Fibroblast of the aortic adventitia (primary cell): ENCODE results near the gene GTF2A1L. TPM values are rescaled to one million over a fixed set of nuclear protein-coding genes. Genes with fewer than 3 reads are reported as not detected.
"Not testable (repeated sequence)": the region's sequence is repeated elsewhere in the genome, so short reads cannot be mapped to it uniquely, and the experiment has no call there.

Experiments
- DNase-seq: peaks from one replicate; pipeline ENCODE4 v3.0.0-alpha.2; 2010; ENCODE audit warnings: low read depth
- H3K4me3 ChIP-seq: 2 replicates; pipeline ENCODE4 v1.5.1; 2011; ENCODE audit warnings: low read depth, mild to moderate bottlenecking, control low read depth, low read length, moderate library complexity
- total RNA-seq: library from RNA; depleted of rRNA; stranded (reverse); fragments of >200 nt; gene quantifications from 2 replicates; pipeline ENCODE4 v1.2.3, GENCODE V29; 2012; ENCODE audit warnings: low replicate concordance
- TF ChIP-seq, protein P1 (sequence below): IDR thresholded peaks from 2 replicates; pipeline ENCODE4 v1.5.1; 2011; ENCODE audit warnings: mild to moderate bottlenecking, low read length, control low read depth, inconsistent platforms; ENCODE audit not compliant: insufficient read depth

Gene GTF2A1L
- total RNA-seq, 1 donor, result 5.0 TPM

DNA sequence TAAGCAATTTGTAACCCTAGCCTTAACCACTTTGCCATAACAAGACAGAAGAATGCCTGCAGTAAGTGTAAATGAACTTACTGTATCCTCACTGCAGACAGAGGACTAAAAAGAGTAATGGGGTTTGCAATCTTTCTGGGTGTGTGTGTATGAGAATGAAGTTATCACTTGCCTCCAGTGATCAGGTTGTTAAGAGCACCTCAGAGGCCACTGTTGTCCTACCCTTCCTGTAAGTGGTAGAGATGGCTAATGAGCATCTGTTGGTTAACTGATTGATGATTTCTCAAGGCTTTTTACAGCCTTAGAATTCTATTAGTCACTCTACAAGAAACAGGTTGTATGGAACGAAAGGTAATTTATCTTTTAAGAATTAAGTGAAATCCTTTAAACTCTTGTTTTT is 27.6 kb upstream of the GTF2A1L start:
- DNase-seq, result no peak
- no peak overlapping the region for H3K4me3 ChIP-seq
- TF ChIP-seq, protein P1, sequence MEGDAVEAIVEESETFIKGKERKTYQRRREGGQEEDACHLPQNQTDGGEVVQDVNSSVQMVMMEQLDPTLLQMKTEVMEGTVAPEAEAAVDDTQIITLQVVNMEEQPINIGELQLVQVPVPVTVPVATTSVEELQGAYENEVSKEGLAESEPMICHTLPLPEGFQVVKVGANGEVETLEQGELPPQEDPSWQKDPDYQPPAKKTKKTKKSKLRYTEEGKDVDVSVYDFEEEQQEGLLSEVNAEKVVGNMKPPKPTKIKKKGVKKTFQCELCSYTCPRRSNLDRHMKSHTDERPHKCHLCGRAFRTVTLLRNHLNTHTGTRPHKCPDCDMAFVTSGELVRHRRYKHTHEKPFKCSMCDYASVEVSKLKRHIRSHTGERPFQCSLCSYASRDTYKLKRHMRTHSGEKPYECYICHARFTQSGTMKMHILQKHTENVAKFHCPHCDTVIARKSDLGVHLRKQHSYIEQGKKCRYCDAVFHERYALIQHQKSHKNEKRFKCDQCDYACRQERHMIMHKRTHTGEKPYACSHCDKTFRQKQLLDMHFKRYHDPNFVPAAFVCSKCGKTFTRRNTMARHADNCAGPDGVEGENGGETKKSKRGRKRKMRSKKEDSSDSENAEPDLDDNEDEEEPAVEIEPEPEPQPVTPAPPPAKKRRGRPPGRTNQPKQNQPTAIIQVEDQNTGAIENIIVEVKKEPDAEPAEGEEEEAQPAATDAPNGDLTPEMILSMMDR, result no peak

DNA sequence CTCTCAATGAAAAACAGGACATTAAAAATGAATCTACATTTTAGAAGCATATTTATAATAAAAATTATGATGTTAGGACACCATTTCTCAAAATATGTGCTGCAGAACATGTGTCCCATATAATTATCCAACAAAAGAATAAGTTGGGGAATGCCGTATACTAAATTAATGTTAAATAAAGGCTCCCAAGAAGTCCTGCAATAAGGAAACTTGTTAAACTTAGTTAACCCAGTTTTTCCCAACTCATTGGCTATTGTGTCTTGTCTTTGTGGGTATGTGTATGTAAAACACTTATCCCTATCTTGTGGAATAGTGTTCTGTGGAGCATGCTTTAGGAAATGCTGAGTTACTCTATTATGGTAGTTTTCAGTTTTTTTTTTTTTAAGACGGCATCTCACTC is 25.6 kb upstream of the GTF2A1L start:
- DNase-seq, result no peak

DNA sequence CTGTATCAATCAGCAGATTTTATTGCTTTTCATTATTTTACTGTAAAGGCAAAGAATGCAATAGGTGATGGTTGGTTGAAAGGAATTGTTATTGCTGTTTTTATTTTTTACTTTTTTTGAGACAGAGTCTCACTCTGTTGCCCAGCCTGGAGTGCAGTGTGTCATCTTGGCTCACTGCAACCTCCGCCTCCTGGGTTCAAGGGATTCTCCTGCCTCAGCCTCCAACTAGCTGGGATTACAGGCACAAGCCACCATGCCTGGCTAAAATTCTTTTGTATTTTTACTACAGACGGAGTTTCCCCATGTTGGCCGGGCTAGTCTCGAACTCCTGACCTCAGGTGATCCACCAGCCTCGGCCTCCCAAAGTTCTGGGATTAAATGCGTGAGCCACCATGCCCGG is 20.9 kb upstream of the GTF2A1L start:
- not testable (repeated sequence) for DNase-seq

More for the DNA sequence above, 25.6 kb upstream of the GTF2A1L start:
- H3K4me3 ChIP-seq, result no peak overlapping the region
- TF ChIP-seq, protein P1, result no peak

DNA sequence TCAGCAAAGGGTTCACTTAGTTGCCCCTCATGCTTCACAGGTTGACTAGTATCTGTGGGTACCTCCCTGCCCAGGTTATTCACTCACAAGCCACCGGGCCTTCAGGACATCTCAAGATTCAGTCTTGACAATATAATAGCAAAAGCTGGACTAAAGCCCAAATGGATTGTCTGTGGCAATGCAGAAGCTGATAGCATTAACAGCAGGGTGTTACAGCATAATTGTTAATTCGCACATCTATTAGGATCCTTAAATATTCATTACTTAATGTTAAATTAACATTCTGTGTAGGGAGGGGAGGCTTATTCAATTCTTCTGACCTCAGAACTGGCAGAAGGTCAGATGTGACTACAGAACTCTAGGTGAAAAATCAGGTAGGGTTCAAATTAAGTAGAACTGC is 20.2 kb upstream of the GTF2A1L start:
- TF ChIP-seq, protein P1, result no peak
- no peak for DNase-seq
- no peak overlapping the region for H3K4me3 ChIP-seq

More for the DNA sequence above, 20.9 kb upstream of the GTF2A1L start:
- not testable (repeated sequence) for H3K4me3 ChIP-seq

DNA sequence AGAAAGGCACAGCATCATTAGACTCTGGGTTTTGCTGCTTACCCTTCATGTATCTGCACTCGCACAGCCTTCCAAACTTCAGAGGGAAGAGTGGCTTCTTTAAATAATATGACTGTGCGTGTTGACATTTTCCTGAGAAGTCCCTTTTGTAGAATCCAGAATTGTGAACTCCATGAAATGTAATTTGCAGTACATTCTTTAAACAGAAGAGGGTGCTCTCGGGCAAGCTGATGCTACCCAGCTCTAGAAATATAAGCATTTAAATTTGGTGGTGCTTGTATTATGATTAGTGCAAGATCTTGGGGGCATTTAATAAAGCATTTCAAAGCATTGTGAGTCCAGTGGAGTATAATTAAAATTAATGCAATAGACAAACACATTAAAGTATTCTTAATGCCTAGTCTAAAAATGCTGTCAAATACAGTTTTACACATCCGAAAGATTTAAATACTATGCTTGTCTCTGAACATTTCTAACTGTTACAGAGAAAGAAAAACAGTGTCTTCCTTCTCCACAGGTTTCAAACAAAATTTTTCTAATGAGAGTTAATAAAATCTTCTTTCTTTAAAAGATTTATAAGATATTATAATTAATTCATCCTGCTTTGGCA is 17.3 kb upstream of the GTF2A1L start:
- DNase-seq, result peak; percentile 57
- TF ChIP-seq, protein P1, result peak; percentile 72
- no peak overlapping the region for H3K4me3 ChIP-seq

DNA sequence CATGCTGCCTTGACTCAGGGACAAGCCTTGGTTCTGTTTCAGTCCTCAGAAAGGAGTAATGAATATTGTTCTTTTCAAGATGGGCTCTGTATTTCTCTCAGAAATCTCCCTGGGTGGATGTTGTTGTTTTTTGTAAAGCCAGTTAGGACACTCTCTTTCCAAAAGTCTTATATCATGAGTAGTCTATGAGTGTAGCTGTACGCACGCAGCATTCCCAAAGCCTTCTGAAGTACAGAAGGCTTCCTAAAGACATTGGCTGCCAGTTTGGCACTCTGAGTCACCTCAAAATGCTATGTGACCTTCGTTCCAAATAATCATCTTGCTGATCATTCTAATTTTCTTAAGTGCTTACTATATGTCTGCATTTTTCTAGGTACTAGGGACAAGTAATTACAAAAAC is 16.7 kb upstream of the GTF2A1L start:
- TF ChIP-seq, protein P1, result no peak
- peak; percentile 59 for DNase-seq
- no peak overlapping the region for H3K4me3 ChIP-seq

DNA sequence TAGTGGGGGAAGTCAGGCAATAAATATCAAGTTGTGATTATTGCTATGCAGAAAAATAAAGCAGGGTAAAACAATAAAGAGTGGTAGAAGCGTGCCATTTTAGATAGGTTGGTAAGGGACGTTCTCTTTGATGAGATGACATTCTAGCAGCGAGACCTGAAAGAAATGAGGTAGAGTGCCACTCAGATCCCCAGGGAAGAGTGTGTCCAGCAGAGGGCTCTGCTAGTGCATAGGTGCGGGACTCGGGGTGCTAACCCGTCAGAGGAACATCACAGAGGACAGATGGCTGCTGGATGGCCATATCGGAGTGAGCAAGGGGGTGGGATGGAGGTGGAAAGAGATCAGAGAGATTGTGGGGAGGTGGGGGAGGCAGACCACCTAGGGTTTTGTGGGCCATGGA is 16.3 kb upstream of the GTF2A1L start:
- TF ChIP-seq, protein P1, result peak; percentile 17
- H3K4me3 ChIP-seq, result no peak overlapping the region
- DNase-seq, result no peak
